Type B pancreatic cell (in vitro differentiated cells): ENCODE data around the gene ATP9A. TPM values are rescaled to one million over a fixed set of nuclear protein-coding genes. Genes with fewer than 3 reads are reported as not detected.

ENCODE experiments used
- DNase-seq: peaks from one replicate; pipeline ENCODE4 v3.0.0; 2021; ENCODE audit warnings: mixed read lengths; ENCODE audit not compliant: unreplicated experiment; ENCODE audit errors: extremely low spot score
- H3K27ac Mint-ChIP-seq: 2 replicates; pipeline ENCODE4 v1.8.0; 2021; ENCODE audit warnings: mild to moderate bottlenecking, mixed read lengths
- H3K27me3 Mint-ChIP-seq: 2 replicates; pipeline ENCODE4 v1.8.0; 2021; ENCODE audit warnings: mixed read lengths
- H3K36me3 Mint-ChIP-seq: 2 replicates; pipeline ENCODE4 v1.8.0; 2021; ENCODE audit warnings: mixed read lengths
- H3K4me1 Mint-ChIP-seq: one replicate; pipeline ENCODE4 v1.8.0; 2021; ENCODE audit warnings: mixed read lengths; ENCODE audit not compliant: unreplicated experiment
- H3K4me3 Mint-ChIP-seq: 2 replicates; pipeline ENCODE4 v1.8.0; 2021; ENCODE audit warnings: mild to moderate bottlenecking, mixed read lengths
- H3K9me3 Mint-ChIP-seq: 2 replicates; pipeline ENCODE4 v1.8.0; 2021; ENCODE audit warnings: mixed read lengths
- CTCF ChIP-seq: fragments of 200-600 bp; sonication (generic); conservative IDR thresholded peaks from 2 replicates; pipeline ENCODE4 v1.5.0; 2021; ENCODE audit warnings: antibody characterized with exemption, mild to moderate bottlenecking
- total RNA-seq: library from RNA; stranded (reverse); gene quantifications from 2 replicates; pipeline ENCODE4 v1.2.1, GENCODE V29; 2021; ENCODE audit warnings: low replicate concordance

ATP9A gene
- total RNA-seq, 1 donor from 2014 or later, result 55.8 TPM

GRCh38 chr20:51591871-51592270, 176.3 kb downstream of the ATP9A start:
- H3K4me1 Mint-ChIP-seq, result peaks cover 33% of the 10 kb centered on the region
- no peak for TF ChIP-seq CTCF
- no peaks in the 10 kb centered on the region for H3K27me3 Mint-ChIP-seq
- no peak overlapping the region for H3K4me3 Mint-ChIP-seq
- peaks cover 3% of the 10 kb centered on the region for H3K36me3 Mint-ChIP-seq
- no peaks in the 10 kb centered on the region for H3K9me3 Mint-ChIP-seq
- DNase-seq, result no peak
- no peak overlapping the region for H3K27ac Mint-ChIP-seq

- Mint-ChIP-seq H3K27me3 (no peaks in the 10 kb centered on the region), H3K4me3 (no peak overlapping the region), H3K4me1 (peaks cover 16% of the 10 kb centered on the region), H3K27ac (no peak overlapping the region), H3K9me3 (no peaks in the 10 kb centered on the region), H3K36me3 (no peaks in the 10 kb centered on the region)
- DNase-seq, result no peak
- no peak for TF ChIP-seq CTCF
These were observed 179.4 kb downstream of the ATP9A start for GRCh38 chr20:51588762-51589161.

GRCh38 chr20:51587145-51587544, 181.0 kb downstream of the ATP9A start:
- Mint-ChIP-seq H3K4me1 (peaks cover 9% of the 10 kb centered on the region), H3K9me3 (no peaks in the 10 kb centered on the region), H3K4me3 (no peak overlapping the region), H3K36me3 (no peaks in the 10 kb centered on the region), H3K27me3 (no peaks in the 10 kb centered on the region), H3K27ac (no peak overlapping the region)
- DNase-seq, result no peak
- no peak for TF ChIP-seq CTCF

GRCh38 chr20:51586005-51586440, 182.2 kb downstream of the ATP9A start:
- no peak for DNase-seq
- Mint-ChIP-seq H3K4me3 (no peak overlapping the region), H3K36me3 (no peaks in the 10 kb centered on the region), H3K4me1 (peaks cover 4% of the 10 kb centered on the region), H3K27ac (no peak overlapping the region), H3K27me3 (no peaks in the 10 kb centered on the region), H3K9me3 (no peaks in the 10 kb centered on the region)
- TF ChIP-seq CTCF, result no peak

GRCh38 chr20:51585148-51585547, 183.0 kb downstream of the ATP9A start:
- TF ChIP-seq CTCF, result no peak
- H3K4me1 Mint-ChIP-seq, result peaks cover 4% of the 10 kb centered on the region
- no peak overlapping the region for H3K4me3 Mint-ChIP-seq
- H3K36me3 Mint-ChIP-seq, result no peaks in the 10 kb centered on the region
- no peak overlapping the region for H3K27ac Mint-ChIP-seq
- no peaks in the 10 kb centered on the region for H3K27me3 Mint-ChIP-seq
- no peak for DNase-seq
- H3K9me3 Mint-ChIP-seq, result no peaks in the 10 kb centered on the region

- Mint-ChIP-seq H3K36me3 (no peaks in the 10 kb centered on the region), H3K4me1 (peaks cover 4% of the 10 kb centered on the region), H3K9me3 (no peaks in the 10 kb centered on the region), H3K27ac (no peak overlapping the region), H3K4me3 (no peak overlapping the region), H3K27me3 (no peaks in the 10 kb centered on the region)
- TF ChIP-seq CTCF, result no peak
- DNase-seq, result no peak
These were observed 183.5 kb downstream of the ATP9A start for GRCh38 chr20:51584737-51585136.
